Measurements from ENCODE around the gene KCNG3. TPM values are rescaled to one million over a fixed set of nuclear protein-coding genes. Genes with fewer than 3 reads are reported as not detected.

The KCNG3 gene
- total and polyA plus RNA-seq, 2 of the 13 experiments (the other 11 are each of a cell fraction or from before 2014, with no cell fraction given) = 2.8 to 4.8 TPM

DNA sequence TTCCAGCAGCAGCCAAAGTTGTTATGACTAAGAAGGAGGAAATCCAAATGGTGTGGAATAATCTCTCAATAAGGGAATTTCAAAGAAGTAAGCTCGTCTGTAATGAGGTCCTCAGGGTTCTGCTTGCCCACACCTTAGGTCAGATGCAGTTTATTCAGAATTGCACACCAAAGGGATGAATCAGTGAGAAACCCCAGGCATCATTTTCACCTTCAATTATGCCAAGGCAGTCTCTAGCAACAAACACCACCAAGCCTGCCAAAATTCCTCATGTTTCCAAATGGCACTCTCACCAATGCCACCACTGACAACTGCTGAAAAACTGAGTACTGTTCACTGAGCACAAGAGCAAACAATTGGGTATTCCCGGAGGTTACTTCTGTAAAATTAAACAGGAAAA is 43.6 kb downstream of the KCNG3 start:
- Histone ChIP-seq H3K4me2 (ENCODE audit: low read depth, low read length) (no peak overlapping the region), H4K20me1 (ENCODE audit: insufficient read depth, low read length) (no peaks in the 10 kb centered on the region), H3K9me3 (ENCODE audit: low read length) (no peaks in the 10 kb centered on the region), H3K27me3 (ENCODE audit: control insufficient read depth in 1 of 2, insufficient read depth in 2 of 2, low read length in 2 of 2) (no peaks in the 10 kb centered on the region), H3K4me1 (ENCODE audit: insufficient read depth, low read length) (no peaks in the 10 kb centered on the region), H3K36me3 (replicated peaks in 1 of 2; ENCODE audit: control insufficient read depth in 1 of 2, insufficient read depth in 2 of 2, low read length in 2 of 2) (no peaks in the 10 kb centered on the region), H3K4me3 (replicated peaks in 1 of 3; ENCODE audit: insufficient read depth in 1 of 3, low read depth in 2 of 3, low read length in 3 of 3) (no peak overlapping the region), H2AFZ (ENCODE audit: low read length) (no peak overlapping the region), H3K27ac (ENCODE audit: extremely low read length, insufficient read depth, low read length) (no peak overlapping the region), H3K9ac (ENCODE audit: insufficient read depth, low read depth, low read length) (no peak overlapping the region), H3K79me2 (ENCODE audit: insufficient read depth, low read length) (peaks cover 2% of the 10 kb centered on the region)
- CTCF ChIA-PET (ENCODE audit: low intra/inter-chr PET ratio, low total read pairs) = no interaction called here
- ATAC-seq (no peak), FAIRE-seq (no peak), DNase-seq (ENCODE audit: low spot score) (no peak)
- no peak for TF ChIP-seq THAP9 (CRISPR knock-in tag; IDR thresholded peaks at IDR 0.05; ENCODE audit: borderline replicate concordance)
- TF ChIP-seq ZNF777 (CRISPR knock-in tag; IDR thresholded peaks at IDR 0.05) = no peak
- no peak for TF ChIP-seq SIN3B (IDR thresholded peaks at IDR 0.05; ENCODE audit: low read length)
- TF ChIP-seq ZFP37 (CRISPR knock-in tag; IDR thresholded peaks at IDR 0.05; ENCODE audit: borderline replicate concordance) = no peak
- TF ChIP-seq, protein P1, sequence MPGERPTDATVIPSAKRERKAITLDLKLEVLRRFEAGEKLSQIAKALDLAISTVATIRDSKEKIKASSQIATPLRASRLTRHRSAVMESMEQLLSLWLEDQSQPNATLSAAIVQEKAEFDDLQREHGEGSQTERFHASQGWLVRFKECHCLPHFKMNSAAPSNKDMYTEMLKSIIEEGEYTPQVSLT (CRISPR knock-in tag; IDR thresholded peaks at IDR 0.05; ENCODE audit: borderline replicate concordance, low read depth) = no peak
- BruUV-seq (replicated peaks) = no TSS peak
- intact Hi-C loops (cut with micrococcal nuclease; ENCODE audit: unreplicated experiment) = no loop called here
- in situ Hi-C loops (cut with HindIII; ENCODE audit: extremely low pct_ligation_motif_present, low pct_unique_long_range_greater_than_20kb) = no loop called here
- WGBS (ENCODE audit: low lambda C conversion rate) = 92% methylated on average over 2 of the region's 2 CpGs
- POLR2A ChIA-PET = no interaction called here
